Glutamatergic neuron (in vitro differentiated cells): ENCODE results near the gene ENC1. TPM values are rescaled to one million over a fixed set of nuclear protein-coding genes. Genes with fewer than 3 reads are reported as not detected.

Experiments
- DNase-seq: peaks from one replicate; pipeline ENCODE4 v3.0.0; 2022
- H3K27ac Mint-ChIP-seq: one replicate; pipeline ENCODE4 v1.8.0; 2020; ENCODE audit warnings: mild to moderate bottlenecking, mixed read lengths, inconsistent platforms; ENCODE audit not compliant: unreplicated experiment
- H3K27me3 Mint-ChIP-seq: one replicate; pipeline ENCODE4 v1.8.0; 2020; ENCODE audit warnings: mild to moderate bottlenecking, moderate library complexity, mixed read lengths, inconsistent platforms; ENCODE audit not compliant: unreplicated experiment
- H3K36me3 Mint-ChIP-seq: one replicate; pipeline ENCODE4 v1.8.0; 2020; ENCODE audit warnings: mild to moderate bottlenecking, mixed read lengths, inconsistent platforms; ENCODE audit not compliant: unreplicated experiment
- H3K4me1 Mint-ChIP-seq: one replicate; pipeline ENCODE4 v1.8.0; 2020; ENCODE audit warnings: mild to moderate bottlenecking, low read depth, mixed read lengths, inconsistent platforms; ENCODE audit not compliant: unreplicated experiment
- H3K4me3 Mint-ChIP-seq: one replicate; pipeline ENCODE4 v1.8.0; 2020; ENCODE audit warnings: mild to moderate bottlenecking, mixed read lengths, inconsistent platforms; ENCODE audit not compliant: unreplicated experiment
- H3K9me3 Mint-ChIP-seq: one replicate; pipeline ENCODE4 v1.8.0; 2020; ENCODE audit warnings: mild to moderate bottlenecking, moderate library complexity, mixed read lengths, inconsistent platforms; ENCODE audit not compliant: unreplicated experiment
- total RNA-seq: library from RNA; stranded (reverse); fragmentation: NEBNext Ultra II Directional; extraction: Animal tissue kit (Norgen Biotek cat#: 25700); gene quantifications from one replicate; pipeline ENCODE4 v1.2.1, GENCODE V29; 2021; ENCODE audit not compliant: unreplicated experiment
- TF ChIP-seq, protein P1 (sequence below): fragments of 200-600 bp; sonication (generic); IDR thresholded peaks from one replicate; pipeline ENCODE4 v1.5.0; 2021; ENCODE audit not compliant: partially characterized antibody, unreplicated experiment

ENC1 gene
- total RNA-seq, 1 donor from 2014 or later: 302 TPM

GRCh38 chr5:74641735-74642542, 1.4 kb upstream of the ENC1 start:
- Mint-ChIP-seq H3K9me3 (peaks cover 19% of the 10 kb centered on the region), H3K27me3 (peaks cover 16% of the 10 kb centered on the region), H3K27ac (peak overlapping the region; percentile 92), H3K4me3 (peak overlapping the region; percentile 88), H3K4me1 (peaks cover 34% of the 10 kb centered on the region), H3K36me3 (no peaks in the 10 kb centered on the region)
- TF ChIP-seq, protein P1, sequence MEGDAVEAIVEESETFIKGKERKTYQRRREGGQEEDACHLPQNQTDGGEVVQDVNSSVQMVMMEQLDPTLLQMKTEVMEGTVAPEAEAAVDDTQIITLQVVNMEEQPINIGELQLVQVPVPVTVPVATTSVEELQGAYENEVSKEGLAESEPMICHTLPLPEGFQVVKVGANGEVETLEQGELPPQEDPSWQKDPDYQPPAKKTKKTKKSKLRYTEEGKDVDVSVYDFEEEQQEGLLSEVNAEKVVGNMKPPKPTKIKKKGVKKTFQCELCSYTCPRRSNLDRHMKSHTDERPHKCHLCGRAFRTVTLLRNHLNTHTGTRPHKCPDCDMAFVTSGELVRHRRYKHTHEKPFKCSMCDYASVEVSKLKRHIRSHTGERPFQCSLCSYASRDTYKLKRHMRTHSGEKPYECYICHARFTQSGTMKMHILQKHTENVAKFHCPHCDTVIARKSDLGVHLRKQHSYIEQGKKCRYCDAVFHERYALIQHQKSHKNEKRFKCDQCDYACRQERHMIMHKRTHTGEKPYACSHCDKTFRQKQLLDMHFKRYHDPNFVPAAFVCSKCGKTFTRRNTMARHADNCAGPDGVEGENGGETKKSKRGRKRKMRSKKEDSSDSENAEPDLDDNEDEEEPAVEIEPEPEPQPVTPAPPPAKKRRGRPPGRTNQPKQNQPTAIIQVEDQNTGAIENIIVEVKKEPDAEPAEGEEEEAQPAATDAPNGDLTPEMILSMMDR: no peak
- DNase-seq: peak; percentile 48

GRCh38 chr5:74640954-74641734, 616 bp upstream of the ENC1 start:
- Mint-ChIP-seq H3K4me1 (peaks cover 38% of the 10 kb centered on the region), H3K27ac (peak overlapping the region; percentile 92)

GRCh38 chr5:74639807-74640449, 600 bp downstream of the ENC1 start:
- Mint-ChIP-seq H3K27ac (peak overlapping the region; percentile 87), H3K4me1 (peaks cover 44% of the 10 kb centered on the region), H3K9me3 (peaks cover 19% of the 10 kb centered on the region), H3K4me3 (peak overlapping the region; percentile 88), H3K27me3 (peaks cover 20% of the 10 kb centered on the region), H3K36me3 (peaks cover 11% of the 10 kb centered on the region)
- peak; percentile 69 for DNase-seq
- TF ChIP-seq, protein P1: no peak

More at GRCh38 chr5:74640954-74641734, 616 bp upstream of the ENC1 start:
- Mint-ChIP-seq H3K36me3 (peaks cover under 1% of the 10 kb centered on the region), H3K27me3 (peaks cover 16% of the 10 kb centered on the region), H3K9me3 (peaks cover 19% of the 10 kb centered on the region), H3K4me3 (peak overlapping the region; percentile 88)
- TF ChIP-seq, protein P1: no peak
- peak; percentile 83 for DNase-seq

DNA sequence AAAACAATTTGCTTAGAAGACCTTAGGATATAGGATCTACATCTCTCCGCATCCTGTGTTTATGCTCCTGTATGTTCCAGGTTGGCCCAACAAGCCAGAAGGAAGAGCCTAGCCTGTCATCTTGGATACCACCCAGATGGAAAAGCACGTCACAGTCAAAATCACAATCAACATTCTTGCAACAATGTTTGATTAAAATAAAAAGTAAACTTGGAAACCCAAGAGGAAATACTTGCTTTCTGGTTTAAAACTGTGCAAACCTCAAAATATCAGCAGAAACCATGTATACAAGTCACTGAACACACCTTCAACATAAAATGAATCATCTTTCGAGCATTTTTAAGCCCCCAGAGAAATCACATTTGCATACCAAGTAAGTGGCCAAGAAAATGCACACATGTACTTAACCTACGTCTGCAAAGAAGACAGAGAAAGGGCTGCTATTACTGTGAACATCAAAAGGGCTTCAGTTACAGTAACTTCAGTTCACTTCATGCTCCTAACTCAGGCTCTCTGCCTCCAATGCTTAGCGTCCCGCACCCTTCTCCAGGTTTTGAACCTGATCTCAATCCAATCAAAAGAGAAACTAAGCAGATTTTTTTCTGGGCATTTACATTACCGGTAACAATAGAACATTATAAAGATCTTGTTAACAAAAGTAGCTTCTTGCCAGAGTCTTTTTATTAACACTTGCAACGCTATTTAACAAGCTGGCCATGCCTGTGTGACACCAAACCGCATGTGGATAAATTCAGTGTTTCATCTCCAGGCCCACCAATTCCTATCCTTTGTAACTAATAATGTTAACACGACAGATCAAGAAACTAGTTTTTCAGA, 1.3 kb downstream of the ENC1 start:
- Mint-ChIP-seq H3K36me3 (peaks cover 15% of the 10 kb centered on the region), H3K9me3 (peaks cover 19% of the 10 kb centered on the region), H3K4me1 (peaks cover 46% of the 10 kb centered on the region), H3K27ac (peak overlapping the region; percentile 87), H3K4me3 (peak overlapping the region; percentile 88), H3K27me3 (peaks cover 20% of the 10 kb centered on the region)
- no peak for DNase-seq
- TF ChIP-seq, protein P1: no peak
